Esophagus squamous epithelium (tissue), 5 donors: Measurements from ENCODE around the gene DAPP1. TPM values are rescaled to one million over a fixed set of nuclear protein-coding genes. Genes with fewer than 3 reads are reported as not detected.
A peak's percentile ranks its signal among the peaks of the same experiment; 100 is the strongest.

Source experiments
- DNase-seq: peaks from one replicate; lab custom pipeline; 2025; lab: John Stamatoyannopoulos, UW
- H3K27ac ChIP-seq, 4 donors: fragments of 200-600 bp; sonication (generic); one replicate each; pipeline ENCODE4 v1.5.1; 2016 to 2019; ENCODE audit warnings: mild to moderate bottlenecking in 1 of 4
- H3K27me3 ChIP-seq, 4 donors: fragments of 200-600 bp; sonication (generic); 1 replicate in 3 of 4; 2 replicates in 1 of 4; pipeline versions ENCODE4 v1.5.1 to v1.6.0; 2017 to 2021; ENCODE audit warnings: antibody characterized with exemption in 1 of 4
- H3K36me3 ChIP-seq, 3 donors: fragments of 200-600 bp; sonication (generic); one replicate each; pipeline ENCODE4 v1.5.1; 2016 to 2019
- H3K4me1 ChIP-seq, 3 donors: fragments of 200-600 bp; sonication (generic); one replicate each; pipeline ENCODE4 v1.5.1; 2017 to 2019
- H3K4me3 ChIP-seq, 4 donors: fragments of 200-600 bp; sonication (generic); 1 replicate in 3 of 4; 2 replicates in 1 of 4; pipeline ENCODE4 v1.5.1; 2016 to 2019; ENCODE audit warnings: mild to moderate bottlenecking in 2 of 4, moderate library complexity in 1 of 4
- H3K9me3 ChIP-seq, 3 donors: fragments of 200-600 bp; sonication (generic); one replicate each; pipeline ENCODE4 v1.5.1; 2016 to 2019
- CTCF ChIP-seq, 6 experiments: fragments of 450-650 bp in 4 of 6; fragments of 200-600 bp in 2 of 6; sonication (generic) in 2 of 6; IDR thresholded peaks; one replicate each; pipeline ENCODE4 v1.5.1; 2016 to 2019; ENCODE audit warnings: antibody characterized with exemption in 6 of 6, mild to moderate bottlenecking in 4 of 6, moderate library complexity in 4 of 6
- POLR2A ChIP-seq, 4 donors: fragments of 450-650 bp; IDR thresholded peaks; one replicate each; pipeline ENCODE4 v1.6.1; 2017; ENCODE audit warnings: antibody characterized with exemption in 4 of 4, mild to moderate bottlenecking in 4 of 4, moderate library complexity in 3 of 4
- WGBS, 2 donors: methylation state at CpG; one replicate each; pipeline ENCODE4 v1.1.5; 2018; 5-methylcytosine and 5-hydroxymethylcytosine counted together
- intact Hi-C: fragments of 100-400 bp; cut with DNase I; formaldehyde crosslinking; loops from one replicate; pipeline ENCODE4 v1.15.0; 2022
- total RNA-seq, 4 donors: library from RNA; depleted of rRNA; stranded (reverse); fragments of >200 nt; gene quantifications; one replicate each; pipeline ENCODE4 v1.1.0, GENCODE V29; 2016
- donor health status: DM: yes; HTN: yes; CAD: no.

DAPP1 gene
- total RNA-seq, 4 donors from 2014 or later: 34.9 to 73.2 (median 40.7) TPM

- intact Hi-C loops: no loop called here
- Histone ChIP-seq H3K36me3 (no peaks in the 10 kb centered on the region), H3K4me1 (peaks cover 0 to 58% (median 13%) of the 10 kb centered on the region in 3 donors), H3K9me3 (no peaks in the 10 kb centered on the region), H3K4me3 (no peak overlapping the region), H3K27me3 (no peaks in the 10 kb centered on the region), H3K27ac (no peak overlapping the region)
- 64 to 88% methylated on average over 3 to 4 of the region's 4 CpGs for WGBS, 2 donors
- no peak for TF ChIP-seq CTCF (IDR thresholded peaks at IDR 0.05)
- TF ChIP-seq POLR2A (IDR thresholded peaks at IDR 0.05): no peak
- DNase-seq: no peak
These were observed 5.4 kb downstream of the DAPP1 start for GRCh38 chr4:99821918-99822503.

GRCh38 chr4:99822734-99823133, 6.1 kb downstream of the DAPP1 start:
- H3K4me1 ChIP-seq: peaks cover 0 to 61% (median 13%) of the 10 kb centered on the region in 3 donors
- no peak for DNase-seq
- WGBS, 2 donors: 94 to 97% methylated on average over 3 of the region's 3 CpGs
- intact Hi-C loops: no loop called here
- H3K36me3 ChIP-seq: no peaks in the 10 kb centered on the region
- H3K27ac ChIP-seq: no peak overlapping the region
- no peak overlapping the region for H3K4me3 ChIP-seq
- no peaks in the 10 kb centered on the region for H3K27me3 ChIP-seq
- no peak for TF ChIP-seq CTCF (IDR thresholded peaks at IDR 0.05)
- TF ChIP-seq POLR2A (IDR thresholded peaks at IDR 0.05): no peak
- H3K9me3 ChIP-seq: no peaks in the 10 kb centered on the region

GRCh38 chr4:99824070-99824599, 7.5 kb downstream of the DAPP1 start:
- DNase-seq: no peak
- H3K27me3 ChIP-seq: no peaks in the 10 kb centered on the region
- H3K4me1 ChIP-seq: peaks cover 0 to 61% (median 14%) of the 10 kb centered on the region in 3 donors
- intact Hi-C loops: no loop called here
- no peak overlapping the region for H3K4me3 ChIP-seq
- TF ChIP-seq CTCF (IDR thresholded peaks at IDR 0.05): no peak
- TF ChIP-seq POLR2A (IDR thresholded peaks at IDR 0.05): no peak
- no peaks in the 10 kb centered on the region for H3K36me3 ChIP-seq
- 83 to 88% methylated on average over 3 of the region's 3 CpGs for WGBS, 2 donors
- H3K9me3 ChIP-seq: no peaks in the 10 kb centered on the region
- H3K27ac ChIP-seq: no peak overlapping the region

GRCh38 chr4:99825272-99825671, 8.6 kb downstream of the DAPP1 start:
- Histone ChIP-seq H3K36me3 (no peaks in the 10 kb centered on the region), H3K9me3 (no peaks in the 10 kb centered on the region), H3K4me1 (peaks cover 0 to 59% (median 14%) of the 10 kb centered on the region in 3 donors), H3K27ac (peak overlapping the region in 2 of 4 donors; percentile 14 to 18), H3K4me3 (no peak overlapping the region), H3K27me3 (no peaks in the 10 kb centered on the region)
- intact Hi-C loops: no loop called here
- WGBS, 2 donors: 55 to 56% methylated on average over 3 of the region's 3 CpGs
- no peak for TF ChIP-seq POLR2A (IDR thresholded peaks at IDR 0.05)
- TF ChIP-seq CTCF (IDR thresholded peaks at IDR 0.05): no peak
- DNase-seq: no peak

GRCh38 chr4:99826016-99826415, 9.4 kb downstream of the DAPP1 start:
- TF ChIP-seq POLR2A (IDR thresholded peaks at IDR 0.05) (no peak), CTCF (IDR thresholded peaks at IDR 0.05) (no peak)
- H3K4me1 ChIP-seq: peaks cover 0 to 52% (median 14%) of the 10 kb centered on the region in 3 donors
- no peaks in the 10 kb centered on the region for H3K9me3 ChIP-seq
- no peak overlapping the region for H3K4me3 ChIP-seq
- H3K27ac ChIP-seq: peak overlapping the region in 2 of 4 donors; percentile 14 to 18
- H3K27me3 ChIP-seq: no peaks in the 10 kb centered on the region
- intact Hi-C loops: no loop called here
- H3K36me3 ChIP-seq: no peaks in the 10 kb centered on the region
- WGBS, 2 donors: 69 to 78% methylated on average over 1 of the region's 1 CpG
- no peak for DNase-seq
